OCI-M2 (cell line): ENCODE measurements around the gene ATP9B.
"Not testable (repeated sequence)": the region's sequence is repeated elsewhere in the genome, so short reads cannot be mapped to it uniquely, and the experiment has no call there.

Experiments
- DNase-seq: peaks from one replicate; lab custom pipeline; 2025; ENCODE audit not compliant: unreplicated experiment; lab: John Stamatoyannopoulos, UW

The ATP9B gene

DNA sequence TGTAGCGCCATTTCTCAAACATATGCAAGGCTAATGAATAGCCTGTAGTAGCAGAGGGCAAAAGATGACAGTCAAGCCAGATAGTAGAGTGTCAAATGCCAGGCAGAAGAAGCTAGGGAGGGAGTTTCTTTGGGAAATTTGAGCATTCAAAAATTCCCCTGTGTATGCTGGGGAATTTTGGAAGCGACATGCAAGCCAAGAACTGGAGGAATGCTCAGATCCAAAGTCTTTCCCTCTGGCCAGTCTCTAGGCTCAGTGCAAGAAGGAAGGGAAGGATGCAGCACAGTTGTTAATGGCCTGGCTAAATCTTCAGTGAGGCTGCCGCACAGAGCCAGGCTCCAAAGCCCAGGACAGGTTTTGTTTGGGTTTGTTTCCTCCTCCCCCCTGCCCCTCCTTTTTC is 59.9 kb downstream of the ATP9B start:
- no peak for DNase-seq

GRCh38 chr18:79133724-79134123 is 64.5 kb downstream of the ATP9B start:
- DNase-seq = no peak

GRCh38 chr18:79135924-79136323 is 66.7 kb downstream of the ATP9B start:
- DNase-seq = no peak

DNA sequence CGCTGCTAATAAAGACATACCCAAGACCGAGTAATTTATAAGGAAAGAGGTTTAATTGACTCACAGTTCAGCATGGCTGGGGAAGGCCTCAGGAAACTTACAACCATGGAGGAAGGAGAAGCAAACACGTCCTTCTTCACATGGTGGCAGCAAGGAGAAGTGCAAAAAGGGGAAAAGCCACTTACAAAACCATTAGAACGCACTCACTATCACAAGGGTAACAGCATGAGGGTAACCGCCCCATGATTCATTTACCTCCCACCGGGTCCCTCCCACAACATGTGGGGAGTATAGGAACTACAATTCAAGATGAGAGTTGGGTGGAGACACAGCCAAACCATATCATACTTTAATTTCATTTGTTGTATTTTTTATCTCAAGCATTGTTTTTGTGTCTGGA is 67.5 kb downstream of the ATP9B start:
- DNase-seq = no peak

DNA sequence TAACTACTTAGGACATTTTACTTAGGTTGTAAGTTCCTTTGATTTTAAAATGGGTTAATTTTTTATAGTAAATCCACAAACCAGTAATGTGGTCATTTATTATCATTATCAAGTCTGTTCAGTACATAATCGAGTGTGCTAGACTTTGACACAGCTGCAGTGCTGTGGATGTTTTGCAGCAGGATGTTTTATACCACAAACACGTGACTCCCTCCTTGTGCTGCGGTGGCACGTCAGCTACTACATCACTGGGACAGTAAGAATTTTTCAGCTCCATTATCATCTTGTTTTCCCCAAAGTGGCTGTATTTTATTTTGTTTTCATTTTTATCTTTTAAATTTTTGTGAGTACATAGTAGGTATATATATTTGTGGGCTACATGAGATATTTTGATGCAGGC is 70.0 kb downstream of the ATP9B start:
- no peak for DNase-seq

GRCh38 chr18:79147014-79147413 is 77.8 kb downstream of the ATP9B start:
- no peak for DNase-seq

DNA sequence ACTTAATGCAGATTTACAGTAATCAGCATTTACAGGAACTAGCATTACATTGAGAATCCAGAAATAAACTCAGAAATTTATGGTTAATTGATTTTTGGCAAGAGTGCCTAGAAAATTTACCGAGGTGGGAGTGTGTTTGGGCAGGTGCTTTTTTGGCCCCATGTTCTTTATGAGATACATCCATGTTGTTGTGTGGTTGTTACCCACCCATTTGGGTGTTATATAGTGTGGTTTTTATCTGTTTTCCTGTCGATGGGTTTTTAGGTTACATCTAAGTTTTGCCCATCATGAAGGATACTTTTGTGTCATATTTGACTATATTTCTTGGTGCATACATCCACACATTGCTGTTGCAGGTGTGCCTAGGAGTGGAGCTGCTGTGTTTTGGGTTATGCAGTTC is 82.0 kb downstream of the ATP9B start:
- no peak for DNase-seq

DNA sequence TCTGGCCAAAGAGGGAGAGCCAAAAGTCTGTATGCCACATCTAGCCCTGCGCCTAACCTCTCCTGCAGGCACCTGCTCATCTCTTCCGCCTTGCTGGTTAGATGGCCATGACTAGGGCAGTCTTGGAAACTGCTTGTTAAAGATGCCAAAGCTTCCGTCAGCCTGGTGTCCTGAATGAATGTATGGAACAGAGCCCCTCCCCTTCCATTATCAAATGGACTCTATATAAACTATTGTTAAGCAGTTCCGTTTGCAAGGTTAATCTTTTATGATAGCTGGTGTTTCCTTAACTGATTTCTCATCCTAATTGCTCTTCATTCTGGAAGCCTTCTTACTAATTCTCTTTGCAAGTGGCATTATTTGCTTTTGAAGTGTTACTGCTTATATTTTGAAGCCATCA is 87.1 kb downstream of the ATP9B start:
- DNase-seq = no peak

DNA sequence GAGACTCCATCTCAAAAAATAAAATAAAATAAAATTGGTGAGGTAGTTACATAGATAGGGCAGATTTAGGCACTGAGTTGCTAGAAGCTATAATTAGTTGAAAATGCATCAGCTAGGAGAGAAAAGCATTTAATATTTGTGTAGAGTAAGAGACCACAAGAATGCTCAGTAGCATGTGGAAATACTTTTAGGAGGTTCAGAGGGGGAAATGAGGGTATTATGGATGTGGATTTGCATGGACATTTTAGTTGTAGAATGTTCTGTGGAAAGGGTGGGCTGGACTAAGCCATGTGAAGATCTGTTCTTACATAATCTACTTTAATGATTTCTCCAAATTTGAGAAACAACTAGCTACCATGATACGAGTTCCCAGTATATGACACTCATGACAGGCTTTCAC is 95.5 kb downstream of the ATP9B start:
- no peak for DNase-seq

- no peak for DNase-seq
Observed at GRCh38 chr18:79166702-79167101, 97.5 kb downstream of the ATP9B start.

- DNase-seq = no peak
Observed at GRCh38 chr18:79167526-79168190, 98.5 kb downstream of the ATP9B start.

GRCh38 chr18:79169958-79170555 is 100.9 kb downstream of the ATP9B start:
- DNase-seq = no peak

DNA sequence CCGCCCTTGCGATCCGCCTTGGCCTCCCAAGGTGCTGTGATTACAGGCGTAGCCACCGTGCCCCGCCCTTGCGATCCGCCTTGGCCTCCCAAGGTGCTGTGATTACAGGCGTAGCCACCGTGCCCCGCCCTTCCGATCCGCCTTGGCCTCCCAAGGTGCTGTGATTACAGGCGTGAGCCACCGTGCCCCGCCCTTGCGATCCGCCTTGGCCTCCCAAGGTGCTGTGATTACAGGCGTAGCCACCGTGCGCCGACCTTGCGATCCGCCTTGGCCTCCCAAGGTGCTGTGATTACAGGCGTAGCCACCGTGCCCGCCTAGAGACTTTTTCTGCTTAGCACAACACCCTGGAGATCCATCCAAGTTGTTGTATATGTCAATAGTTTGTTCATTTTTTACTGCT is 103.1 kb downstream of the ATP9B start:
- DNase-seq = not testable (repeated sequence)

DNA sequence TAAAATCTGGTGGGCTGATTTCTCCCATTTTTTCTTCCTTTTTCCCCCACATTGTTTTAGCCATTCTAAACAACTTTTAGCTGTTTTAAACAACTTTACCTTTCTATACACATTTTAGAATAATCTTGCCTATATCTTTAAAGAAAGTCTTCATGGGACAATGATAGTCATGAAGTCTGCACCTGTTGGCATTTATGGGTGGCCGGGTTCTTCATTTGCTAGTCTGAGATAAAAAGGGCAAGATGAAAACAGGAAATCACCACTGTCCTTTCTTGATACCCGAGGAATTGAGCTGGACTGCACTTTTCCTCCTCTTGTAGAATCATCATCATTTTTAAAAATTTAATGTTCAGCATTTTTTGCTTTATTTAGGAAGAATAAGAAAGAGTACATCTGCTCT is 104.5 kb downstream of the ATP9B start:
- no peak for DNase-seq

DNA sequence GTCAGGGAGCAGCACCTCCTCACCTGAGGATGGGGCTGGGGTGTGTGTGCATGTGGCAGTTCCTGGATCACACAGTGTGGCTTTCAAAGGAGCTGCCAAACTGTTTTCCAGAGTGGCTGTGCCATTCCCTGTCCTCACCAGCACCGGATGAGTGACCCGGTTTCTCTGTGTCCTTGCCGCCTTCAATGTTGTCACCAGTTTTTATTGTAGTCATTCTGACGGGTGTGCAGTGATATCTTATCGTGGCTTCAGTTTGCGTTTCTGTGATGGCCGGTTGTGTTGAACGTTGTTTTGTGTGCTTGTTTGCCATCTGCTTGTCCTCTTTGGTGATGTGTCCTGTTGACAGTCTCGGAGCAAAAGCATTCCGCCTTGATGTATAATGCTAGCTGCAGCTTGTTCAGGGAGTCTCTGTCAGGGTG is 108.9 kb downstream of the ATP9B start:
- DNase-seq = no peak

GRCh38 chr18:79182047-79182713 is 113.0 kb downstream of the ATP9B start:
- no peak for DNase-seq

- DNase-seq = no peak
Observed at GRCh38 chr18:79185648-79186047, 116.5 kb downstream of the ATP9B start.

GRCh38 chr18:79186649-79187048 is 117.5 kb downstream of the ATP9B start:
- DNase-seq = no peak

DNA sequence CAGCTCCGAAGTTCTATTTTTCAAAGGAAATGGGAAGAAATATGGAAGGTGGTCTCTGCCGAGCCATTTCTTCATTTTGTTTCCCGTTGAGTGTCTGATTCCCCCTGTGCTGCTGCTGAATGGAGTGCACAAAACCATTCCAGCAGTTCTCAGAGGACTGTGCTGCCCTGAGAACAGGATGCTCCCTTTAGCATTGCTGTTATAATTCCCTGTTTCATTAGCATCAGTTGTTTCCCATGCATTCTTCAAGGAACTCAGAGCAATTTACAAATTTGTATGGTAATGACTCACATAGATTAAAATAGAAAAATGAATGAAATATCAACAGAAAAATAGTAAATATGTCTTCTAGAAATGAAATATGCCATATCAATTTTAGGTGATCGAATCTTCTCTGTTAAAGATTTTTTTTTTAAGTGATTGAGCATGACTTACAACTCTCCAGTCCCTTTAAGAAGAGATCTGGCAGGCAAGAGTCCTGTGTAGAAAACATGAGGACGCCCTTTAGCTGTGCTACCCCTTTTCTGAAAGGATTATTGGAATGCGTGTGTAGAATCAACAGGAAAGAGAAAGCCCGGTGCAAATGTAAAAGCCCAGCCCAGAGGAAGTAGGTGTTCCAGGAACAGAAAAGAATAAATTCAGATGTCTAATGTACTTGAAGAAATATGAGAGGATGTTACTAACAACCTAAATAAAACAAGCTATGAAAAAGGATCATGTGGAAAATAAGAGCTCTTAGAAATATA is 118.5 kb downstream of the ATP9B start:
- no peak for DNase-seq

DNA sequence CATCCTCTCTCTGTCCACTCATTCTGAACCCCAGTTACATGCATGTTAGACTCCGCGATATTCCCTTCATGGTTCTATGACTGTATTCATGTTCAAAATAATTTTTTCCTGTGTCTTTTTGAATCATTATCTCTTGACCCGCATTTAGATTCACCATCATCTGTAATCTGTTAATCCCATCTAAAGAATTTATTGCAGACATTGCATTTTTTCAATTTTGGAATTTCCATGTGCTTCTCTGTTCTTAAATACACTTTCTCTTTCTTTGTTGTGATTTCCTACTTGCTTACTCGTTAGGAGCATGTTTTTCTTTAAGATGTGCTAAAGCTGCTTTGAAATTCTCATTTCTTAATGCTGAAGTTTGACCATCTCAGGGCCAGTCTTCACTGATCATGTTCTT is 122.2 kb downstream of the ATP9B start:
- DNase-seq = no peak

GRCh38 chr18:79191956-79192355 is 122.8 kb downstream of the ATP9B start:
- DNase-seq = no peak

- DNase-seq = no peak
Observed at GRCh38 chr18:79193826-79194225, 124.6 kb downstream of the ATP9B start.
